ENCODE results near the gene ZNF197. TPM values are rescaled to one million over a fixed set of nuclear protein-coding genes. Genes with fewer than 3 reads are reported as not detected.

Gene ZNF197
- total and polyA plus RNA-seq, 2 donors (not counting 3 experiments of a cell fraction or from before 2014, with no cell fraction given), result 2.9 to 6.4 TPM

- H4K20me1 ChIP-seq (replicated peaks; ENCODE audit: control insufficient read depth, extremely low read depth, insufficient read depth, low read length), result no peaks in the 10 kb centered on the region
- ChIA-PET POLR2A (no interaction called here), CTCF (no interaction called here)
- no peak overlapping the region for H2AFZ ChIP-seq (ENCODE audit: low read depth, low read length)
- no peak overlapping the region for H3K27ac ChIP-seq (ENCODE audit: insufficient read depth, low read depth, low read length)
- intact Hi-C loops (cut with micrococcal nuclease), result no loop called here
- TF ChIP-seq POLR2A (IDR thresholded peaks at IDR 0.05; ENCODE audit: low read depth, low read length) (no peak), EZH2 (IDR thresholded peaks at IDR 0.05; ENCODE audit: borderline replicate concordance, low read depth, low read length, severe bottlenecking) (no peak)
- TF ChIP-seq, protein P1, sequence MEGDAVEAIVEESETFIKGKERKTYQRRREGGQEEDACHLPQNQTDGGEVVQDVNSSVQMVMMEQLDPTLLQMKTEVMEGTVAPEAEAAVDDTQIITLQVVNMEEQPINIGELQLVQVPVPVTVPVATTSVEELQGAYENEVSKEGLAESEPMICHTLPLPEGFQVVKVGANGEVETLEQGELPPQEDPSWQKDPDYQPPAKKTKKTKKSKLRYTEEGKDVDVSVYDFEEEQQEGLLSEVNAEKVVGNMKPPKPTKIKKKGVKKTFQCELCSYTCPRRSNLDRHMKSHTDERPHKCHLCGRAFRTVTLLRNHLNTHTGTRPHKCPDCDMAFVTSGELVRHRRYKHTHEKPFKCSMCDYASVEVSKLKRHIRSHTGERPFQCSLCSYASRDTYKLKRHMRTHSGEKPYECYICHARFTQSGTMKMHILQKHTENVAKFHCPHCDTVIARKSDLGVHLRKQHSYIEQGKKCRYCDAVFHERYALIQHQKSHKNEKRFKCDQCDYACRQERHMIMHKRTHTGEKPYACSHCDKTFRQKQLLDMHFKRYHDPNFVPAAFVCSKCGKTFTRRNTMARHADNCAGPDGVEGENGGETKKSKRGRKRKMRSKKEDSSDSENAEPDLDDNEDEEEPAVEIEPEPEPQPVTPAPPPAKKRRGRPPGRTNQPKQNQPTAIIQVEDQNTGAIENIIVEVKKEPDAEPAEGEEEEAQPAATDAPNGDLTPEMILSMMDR (IDR thresholded peaks at IDR 0.05; ENCODE audit: extremely low read depth in 1 of 2, insufficient read depth in 1 of 2, low read depth in 1 of 2, low read length in 2 of 2), result no peak
- H3K9ac ChIP-seq (replicated peaks; ENCODE audit: extremely low read depth, insufficient read depth, low read length), result no peak overlapping the region
- no peaks in the 10 kb centered on the region for H3K36me3 ChIP-seq (ENCODE audit: control insufficient read depth in 2 of 2, extremely low read depth in 1 of 2, insufficient read depth in 2 of 2, low read length in 2 of 2)
- FAIRE-seq (peak; percentile 15), DNase-seq (ENCODE audit: low read depth, low spot score) (no peak)
- dilution Hi-C loops (cut with MboI; ENCODE audit: extremely low pct_ligation_motif_present, low sequenced_read_pairs), result no loop called here
- no peak overlapping the region for H3K4me3 ChIP-seq (replicated peaks in 1 of 3; ENCODE audit: insufficient read depth in 1 of 3, low read depth in 1 of 3, low read length in 3 of 3)
- BruUV-seq (replicated peaks), result no TSS peak
- no peak overlapping the region for H3K4me2 ChIP-seq (ENCODE audit: insufficient read depth, low read length)
- H3K27me3 ChIP-seq (ENCODE audit: control insufficient read depth in 2 of 2, insufficient read depth in 2 of 2, low read length in 2 of 2), result no peaks in the 10 kb centered on the region
- no peaks in the 10 kb centered on the region for H3K9me3 ChIP-seq (replicated peaks; ENCODE audit: control insufficient read depth, insufficient read depth, low read length)
- no peaks in the 10 kb centered on the region for H3K9me1 ChIP-seq (replicated peaks; ENCODE audit: control insufficient read depth, extremely low read depth, insufficient read depth, low read length)
- no peaks in the 10 kb centered on the region for H3K79me2 ChIP-seq (ENCODE audit: control insufficient read depth, insufficient read depth, low read length)
- H3K4me1 ChIP-seq (ENCODE audit: control insufficient read depth, extremely low read depth, insufficient read depth, low read length), result no peaks in the 10 kb centered on the region
These were observed 41.5 kb downstream of the ZNF197 start for GRCh38 chr3:44666346-44666745.

DNA sequence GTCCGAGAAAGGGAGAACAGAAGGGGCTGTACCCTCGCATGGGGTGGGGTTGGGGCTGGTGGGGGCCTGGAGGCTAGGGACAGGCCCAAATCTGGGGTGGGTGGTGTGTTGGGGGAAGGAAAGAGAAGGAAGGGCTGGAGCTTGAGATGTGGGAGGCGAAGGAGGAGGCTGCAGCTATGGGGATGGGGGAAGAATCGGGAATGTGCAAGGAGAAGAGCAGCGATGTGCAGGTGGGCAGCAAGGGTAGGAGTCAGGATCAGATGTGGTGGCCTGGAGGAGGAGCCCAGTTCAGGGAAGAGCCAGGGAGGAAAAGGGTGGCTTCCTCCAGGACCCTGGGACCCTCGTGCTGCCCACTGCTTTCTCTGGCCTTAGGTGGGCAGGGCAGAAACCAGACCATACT, 44.9 kb downstream of the ZNF197 start:
- dilution Hi-C loops (cut with MboI; ENCODE audit: extremely low pct_ligation_motif_present, low sequenced_read_pairs) (no loop called here), intact Hi-C loops (cut with micrococcal nuclease) (no loop called here)
- H3K27ac ChIP-seq (ENCODE audit: insufficient read depth, low read depth, low read length), result no peak overlapping the region
- H3K36me3 ChIP-seq (ENCODE audit: control insufficient read depth in 2 of 2, extremely low read depth in 1 of 2, insufficient read depth in 2 of 2, low read length in 2 of 2), result no peaks in the 10 kb centered on the region
- H2AFZ ChIP-seq (ENCODE audit: low read depth, low read length), result no peak overlapping the region
- BruUV-seq (replicated peaks), result no TSS peak
- H3K9me1 ChIP-seq (replicated peaks; ENCODE audit: control insufficient read depth, extremely low read depth, insufficient read depth, low read length), result no peaks in the 10 kb centered on the region
- H3K4me2 ChIP-seq (ENCODE audit: insufficient read depth, low read length), result no peak overlapping the region
- ChIA-PET POLR2A (no interaction called here), CTCF (no interaction called here)
- no peaks in the 10 kb centered on the region for H3K9me3 ChIP-seq (replicated peaks; ENCODE audit: control insufficient read depth, insufficient read depth, low read length)
- H3K27me3 ChIP-seq (ENCODE audit: control insufficient read depth in 2 of 2, insufficient read depth in 2 of 2, low read length in 2 of 2), result no peaks in the 10 kb centered on the region
- DNase-seq (ENCODE audit: low read depth, low spot score), result no peak
- H4K20me1 ChIP-seq (replicated peaks; ENCODE audit: control insufficient read depth, extremely low read depth, insufficient read depth, low read length), result no peaks in the 10 kb centered on the region
- H3K4me3 ChIP-seq (replicated peaks in 1 of 3; ENCODE audit: insufficient read depth in 1 of 3, low read depth in 1 of 3, low read length in 3 of 3), result no peak overlapping the region
- no peaks in the 10 kb centered on the region for H3K4me1 ChIP-seq (ENCODE audit: control insufficient read depth, extremely low read depth, insufficient read depth, low read length)
- no peaks in the 10 kb centered on the region for H3K79me2 ChIP-seq (ENCODE audit: control insufficient read depth, insufficient read depth, low read length)
- no peak overlapping the region for H3K9ac ChIP-seq (replicated peaks; ENCODE audit: extremely low read depth, insufficient read depth, low read length)
- no peak for FAIRE-seq
- TF ChIP-seq, protein P2, sequence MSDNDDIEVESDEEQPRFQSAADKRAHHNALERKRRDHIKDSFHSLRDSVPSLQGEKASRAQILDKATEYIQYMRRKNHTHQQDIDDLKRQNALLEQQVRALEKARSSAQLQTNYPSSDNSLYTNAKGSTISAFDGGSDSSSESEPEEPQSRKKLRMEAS (IDR thresholded peaks at IDR 0.05; ENCODE audit: insufficient read depth, insufficient read length), result no peak
- TF ChIP-seq EZH2 (IDR thresholded peaks at IDR 0.05; ENCODE audit: borderline replicate concordance, low read depth, low read length, severe bottlenecking) (no peak), POLR2A (IDR thresholded peaks at IDR 0.05; ENCODE audit: low read depth, low read length) (no peak), GATA2 (IDR thresholded peaks at IDR 0.05; ENCODE audit: insufficient read depth, insufficient read length, low read depth, low read length) (no peak), POLR2AphosphoS5 (IDR thresholded peaks at IDR 0.05; ENCODE audit: insufficient read depth, low read depth, low read length) (no peak), MYC (IDR thresholded peaks at IDR 0.05; ENCODE audit: low read depth, low read length) (no peak), JUN (IDR thresholded peaks at IDR 0.05; ENCODE audit: borderline replicate concordance, insufficient read depth, insufficient read length, low read depth) (no peak), FOS (IDR thresholded peaks at IDR 0.05; ENCODE audit: borderline replicate concordance, insufficient read depth, low read length) (no peak)
- TF ChIP-seq, protein P1 (IDR thresholded peaks at IDR 0.05; ENCODE audit: extremely low read depth in 1 of 2, insufficient read depth in 1 of 2, low read depth in 1 of 2, low read length in 2 of 2), result no peak

Measured in endothelial cell of umbilical vein (primary cell).